ENCODE data around the gene C12orf43.
A peak's percentile ranks its signal among the peaks of the same experiment; 100 is the strongest.

C12orf43 gene

GRCh38 chr12:120978296-120979219, 37.7 kb downstream of the C12orf43 start, which contains the start of gene HNF1A:
Gene HNF1A (plus strand): TSS chr12:120978543. CDS start chr12:120978769, 226 bp downstream.
- DNase-seq (ENCODE audit: low spot score), result no peak

GRCh38 chr12:120977531-120978295, 38.6 kb downstream of the C12orf43 start:
- no peak for DNase-seq (ENCODE audit: low spot score)

GRCh38 chr12:120972870-120973543, 43.3 kb downstream of the C12orf43 start:
- no peak for DNase-seq (ENCODE audit: low spot score)

- DNase-seq (ENCODE audit: low spot score), result peak; percentile 67
These were observed 44.7 kb downstream of the C12orf43 start for GRCh38 chr12:120971299-120972180.

- no peak for DNase-seq (ENCODE audit: low spot score)
These were observed 46.0 kb downstream of the C12orf43 start for GRCh38 chr12:120970310-120970709.

GRCh38 chr12:120965534-120966091, 50.7 kb downstream of the C12orf43 start:
- DNase-seq (ENCODE audit: low spot score), result no peak

GRCh38 chr12:120964298-120964697, 52.0 kb downstream of the C12orf43 start:
- no peak for DNase-seq (ENCODE audit: low spot score)

- DNase-seq (ENCODE audit: low spot score), result no peak
These were observed 53.7 kb downstream of the C12orf43 start for GRCh38 chr12:120962532-120963020.

- DNase-seq (ENCODE audit: low spot score), result no peak
These were observed 54.4 kb downstream of the C12orf43 start for GRCh38 chr12:120961604-120962531.

GRCh38 chr12:120960657-120961056, 55.6 kb downstream of the C12orf43 start:
- no peak for DNase-seq (ENCODE audit: low spot score)

GRCh38 chr12:120959111-120959878, 57.0 kb downstream of the C12orf43 start:
- no peak for DNase-seq (ENCODE audit: low spot score)

- no peak for DNase-seq (ENCODE audit: low spot score)
These were observed 59.5 kb downstream of the C12orf43 start for GRCh38 chr12:120956579-120957300.

- no peak for DNase-seq (ENCODE audit: low spot score)
These were observed 61.1 kb downstream of the C12orf43 start for GRCh38 chr12:120955232-120955631.

- DNase-seq (ENCODE audit: low spot score), result no peak
These were observed 65.5 kb downstream of the C12orf43 start for GRCh38 chr12:120950807-120951206.

All from SK-N-DZ (cell line).